ENCODE data around the gene TMIE.
"Not testable (repeated sequence)": the region's sequence is repeated elsewhere in the genome, so short reads cannot be mapped to it uniquely, and the experiment has no call there.

TMIE gene

GRCh38 chr3:46702246-46703012 is 1.2 kb downstream of the TMIE start:
- no peak overlapping the region for H3K4me3 ChIP-seq (ENCODE audit: control insufficient read depth, low read depth, low read length)
- no peak for DNase-seq (ENCODE audit: low read depth)
- TF ChIP-seq, protein P1, sequence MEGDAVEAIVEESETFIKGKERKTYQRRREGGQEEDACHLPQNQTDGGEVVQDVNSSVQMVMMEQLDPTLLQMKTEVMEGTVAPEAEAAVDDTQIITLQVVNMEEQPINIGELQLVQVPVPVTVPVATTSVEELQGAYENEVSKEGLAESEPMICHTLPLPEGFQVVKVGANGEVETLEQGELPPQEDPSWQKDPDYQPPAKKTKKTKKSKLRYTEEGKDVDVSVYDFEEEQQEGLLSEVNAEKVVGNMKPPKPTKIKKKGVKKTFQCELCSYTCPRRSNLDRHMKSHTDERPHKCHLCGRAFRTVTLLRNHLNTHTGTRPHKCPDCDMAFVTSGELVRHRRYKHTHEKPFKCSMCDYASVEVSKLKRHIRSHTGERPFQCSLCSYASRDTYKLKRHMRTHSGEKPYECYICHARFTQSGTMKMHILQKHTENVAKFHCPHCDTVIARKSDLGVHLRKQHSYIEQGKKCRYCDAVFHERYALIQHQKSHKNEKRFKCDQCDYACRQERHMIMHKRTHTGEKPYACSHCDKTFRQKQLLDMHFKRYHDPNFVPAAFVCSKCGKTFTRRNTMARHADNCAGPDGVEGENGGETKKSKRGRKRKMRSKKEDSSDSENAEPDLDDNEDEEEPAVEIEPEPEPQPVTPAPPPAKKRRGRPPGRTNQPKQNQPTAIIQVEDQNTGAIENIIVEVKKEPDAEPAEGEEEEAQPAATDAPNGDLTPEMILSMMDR (IDR thresholded peaks at IDR 0.05; ENCODE audit: control insufficient read depth, insufficient read depth, low read depth, low read length, missing control alignments) = no peak

DNA sequence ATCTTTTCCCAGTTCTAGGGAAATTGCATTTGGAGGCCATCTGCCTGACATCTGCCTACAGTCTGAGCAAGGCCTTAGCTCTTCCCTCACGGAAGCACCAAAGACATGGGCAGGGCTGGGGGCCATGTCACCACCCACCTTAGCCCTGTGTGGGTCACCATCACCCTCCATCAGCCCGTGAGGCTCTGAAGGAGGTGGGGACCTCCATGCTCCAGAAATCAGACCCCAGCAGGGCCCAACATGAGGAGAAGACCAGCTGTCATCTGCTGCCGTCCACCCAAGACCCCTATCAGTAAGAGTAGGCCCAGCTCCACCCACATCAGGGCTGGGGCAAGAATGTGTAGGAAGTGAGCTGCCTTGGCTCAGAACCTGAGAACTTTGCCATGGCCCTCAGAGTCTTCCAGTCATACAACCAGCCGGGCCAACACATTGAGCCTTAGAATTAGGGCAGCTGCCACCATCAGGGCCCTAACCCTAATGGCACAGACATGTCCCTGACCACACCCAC is 1.9 kb downstream of the TMIE start:
- TF ChIP-seq, protein P1 (IDR thresholded peaks at IDR 0.05; ENCODE audit: control insufficient read depth, insufficient read depth, low read depth, low read length, missing control alignments) = no peak
- H3K4me3 ChIP-seq (ENCODE audit: control insufficient read depth, low read depth, low read length) = no peak overlapping the region
- no peak for DNase-seq (ENCODE audit: low read depth)

DNA sequence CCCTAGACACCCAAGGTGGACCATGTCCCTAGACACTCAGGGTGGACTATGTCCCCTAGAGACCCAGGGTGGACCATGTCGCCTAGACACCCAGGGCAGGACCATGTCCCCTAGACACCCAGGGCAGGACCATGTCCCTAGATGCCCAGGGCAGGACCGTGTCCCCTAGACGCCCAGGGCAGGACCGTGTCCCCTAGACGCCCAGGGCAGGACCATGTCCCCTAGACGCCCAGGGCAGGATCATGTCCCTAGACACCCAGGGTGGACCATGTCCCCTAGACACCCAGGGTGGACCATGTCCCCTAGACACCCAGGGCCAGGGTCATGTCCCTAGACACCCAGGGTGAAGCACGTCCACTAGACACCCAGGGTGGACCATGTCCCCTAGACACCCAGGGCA is 3.2 kb downstream of the TMIE start:
- DNase-seq (ENCODE audit: low read depth); H3K4me3 ChIP-seq (ENCODE audit: control insufficient read depth, low read depth, low read length): not testable (repeated sequence)

GRCh38 chr3:46705022-46705530 is 3.9 kb downstream of the TMIE start:
- peak; percentile 10 for DNase-seq (ENCODE audit: low read depth)
- H3K4me3 ChIP-seq (ENCODE audit: control insufficient read depth, low read depth, low read length) = no peak overlapping the region
- TF ChIP-seq, protein P1 (IDR thresholded peaks at IDR 0.05; ENCODE audit: control insufficient read depth, insufficient read depth, low read depth, low read length, missing control alignments) = peak; percentile 98

GRCh38 chr3:46705751-46706552 is 4.8 kb downstream of the TMIE start:
- no peak overlapping the region for H3K4me3 ChIP-seq (ENCODE audit: control insufficient read depth, low read depth, low read length)
- peak; percentile 28 for DNase-seq (ENCODE audit: low read depth)
- TF ChIP-seq, protein P1 (IDR thresholded peaks at IDR 0.05; ENCODE audit: control insufficient read depth, insufficient read depth, low read depth, low read length, missing control alignments) = peak; percentile 31

GRCh38 chr3:46706771-46707582 is 5.8 kb downstream of the TMIE start:
- H3K4me3 ChIP-seq (ENCODE audit: control insufficient read depth, low read depth, low read length) = no peak overlapping the region
- TF ChIP-seq, protein P1 (IDR thresholded peaks at IDR 0.05; ENCODE audit: control insufficient read depth, insufficient read depth, low read depth, low read length, missing control alignments) = no peak
- DNase-seq (ENCODE audit: low read depth) = no peak
